ENCODE data around the gene ANKS1A. TPM values are rescaled to one million over a fixed set of nuclear protein-coding genes. Genes with fewer than 3 reads are reported as not detected.

Gene ANKS1A
- total and polyA plus RNA-seq, 2 experiments from 2014 or later, result 12.1 to 31.9 TPM

GRCh38 chr6:34970957-34971356 is 81.9 kb downstream of the ANKS1A start:
- no peak overlapping the region for H3K4me3 Mint-ChIP-seq
- TF ChIP-seq STAT1 (IDR thresholded peaks at IDR 0.05; ENCODE audit: unreplicated experiment) (no peak), EZH2 (IDR thresholded peaks at IDR 0.05; ENCODE audit: low read depth, unreplicated experiment) (no peak), ETS1 (IDR thresholded peaks at IDR 0.05) (no peak), JUNB (IDR thresholded peaks at IDR 0.05; ENCODE audit: unreplicated experiment) (no peak), REST (IDR thresholded peaks at IDR 0.05; ENCODE audit: unreplicated experiment) (no peak), ZNF331 (CRISPR knock-in tag; IDR thresholded peaks at IDR 0.05; ENCODE audit: low read depth) (no peak), ZNF114 (CRISPR knock-in tag; IDR thresholded peaks at IDR 0.05) (no peak), CREB1 (CRISPR knock-in tag; IDR thresholded peaks at IDR 0.05; ENCODE audit: low read depth) (no peak), ZNF462 (CRISPR knock-in tag; IDR thresholded peaks at IDR 0.05) (no peak), NANOG (IDR thresholded peaks at IDR 0.05; ENCODE audit: borderline replicate concordance) (no peak), CTCF (conservative IDR thresholded peaks at IDR 0.05; ENCODE audit: low read depth in 2 of 2) (no peak), POLR2AphosphoS5 (IDR thresholded peaks at IDR 0.05; ENCODE audit: low read depth) (no peak), EZH2phosphoT487 (IDR thresholded peaks at IDR 0.05; ENCODE audit: unreplicated experiment) (no peak)
- peaks cover 5% of the 10 kb centered on the region; the same call in 1 of the 2 replicates for H4K20me1 ChIP-seq (replicated peaks; ENCODE audit: insufficient read depth)
- H3K9me3 Mint-ChIP-seq, result no peaks in the 10 kb centered on the region
- H3K79me2 ChIP-seq (replicated peaks; ENCODE audit: insufficient read depth), result peaks cover 4% of the 10 kb centered on the region
- H3K27ac Mint-ChIP-seq, result no peak overlapping the region
- H3K27me3 ChIP-seq (ENCODE audit: insufficient read depth), result no peaks in the 10 kb centered on the region
- ATAC-seq (no peak), DNase-seq (ENCODE audit: low spot score) (no peak)
- H3K4me3 ChIP-seq, result no peak overlapping the region
- peaks cover 12% of the 10 kb centered on the region; the same call in 2 of the 3 replicates for H3K36me3 Mint-ChIP-seq (ENCODE audit: low read depth)
- no peak overlapping the region for H3K4me2 ChIP-seq
- no peaks in the 10 kb centered on the region for H3K27me3 Mint-ChIP-seq (ENCODE audit: insufficient read depth, low read depth, poor library complexity)
- H2AFZ ChIP-seq, result no peak overlapping the region
- H3K4me1 ChIP-seq (ENCODE audit: insufficient read depth), result no peaks in the 10 kb centered on the region
- no peak overlapping the region for H3K27ac ChIP-seq (ENCODE audit: low read depth)
- H3K36me3 ChIP-seq (ENCODE audit: insufficient read depth), result no peaks in the 10 kb centered on the region
- H3K4me1 Mint-ChIP-seq, result no peaks in the 10 kb centered on the region; the same call in 1 of the 3 replicates
- no peaks in the 10 kb centered on the region; the same call in 1 of the 2 replicates for H3F3A ChIP-seq (replicated peaks; ENCODE audit: low read depth)
- H3K9me2 ChIP-seq (ENCODE audit: insufficient read depth), result no peaks in the 10 kb centered on the region

Measured in GM23338 (cell line).